GM23248 (cell line): Measurements from ENCODE around the gene ARHGAP10. TPM values are rescaled to one million over a fixed set of nuclear protein-coding genes. Genes with fewer than 3 reads are reported as not detected.

Experiments
- DNase-seq: peaks from one replicate; pipeline ENCODE4 v3.0.0-alpha.2; 2015
- H2AFZ ChIP-seq: fragments of 200-600 bp; sonication (generic); 2 replicates; pipeline ENCODE4 v1.6.1; 2016; ENCODE audit warnings: antibody characterized with exemption
- H3F3A ChIP-seq: fragments of 200-600 bp; sonication (generic); 2 replicates; pipeline ENCODE4 v1.6.1; 2016; ENCODE audit warnings: mild to moderate bottlenecking, antibody characterized with exemption, mixed run types; ENCODE audit not compliant: insufficient read depth
- H3K27ac ChIP-seq: fragments of 200-600 bp; sonication (generic); 2 replicates; pipeline ENCODE4 v1.5.1; 2016; ENCODE audit warnings: mild to moderate bottlenecking
- H3K27me3 ChIP-seq: fragments of 200-600 bp; sonication (generic); replicated peaks from 2 replicates; pipeline ENCODE4 v1.6.1; 2016; ENCODE audit warnings: mild to moderate bottlenecking; ENCODE audit not compliant: insufficient read depth
- H3K36me3 ChIP-seq: fragments of 200-600 bp; sonication (generic); 2 replicates; pipeline ENCODE4 v1.6.1; 2016; ENCODE audit warnings: low read depth, mild to moderate bottlenecking
- H3K4me1 ChIP-seq: fragments of 200-600 bp; sonication (generic); 2 replicates; pipeline ENCODE4 v1.6.1; 2016; ENCODE audit warnings: mild to moderate bottlenecking; ENCODE audit not compliant: insufficient read depth
- H3K4me2 ChIP-seq: fragments of 200-600 bp; sonication (generic); one replicate; pipeline ENCODE4 v1.6.1; 2016; ENCODE audit warnings: mild to moderate bottlenecking; ENCODE audit not compliant: unreplicated experiment
- H3K4me3 ChIP-seq: fragments of 200-600 bp; sonication (generic); 2 replicates; pipeline ENCODE4 v1.5.1; 2016; ENCODE audit warnings: mild to moderate bottlenecking
- H3K79me2 ChIP-seq: fragments of 200-600 bp; sonication (generic); 2 replicates; pipeline ENCODE4 v1.6.1; 2016; ENCODE audit warnings: mild to moderate bottlenecking; ENCODE audit not compliant: insufficient read depth
- H3K9ac ChIP-seq: fragments of 200-600 bp; sonication (generic); 2 replicates; pipeline ENCODE4 v1.6.1; 2016; ENCODE audit warnings: mild to moderate bottlenecking
- H3K9me2 ChIP-seq: fragments of 200-600 bp; sonication (generic); 2 replicates; pipeline ENCODE4 v1.6.1; 2016; ENCODE audit warnings: mixed run types, mild to moderate bottlenecking, moderate library complexity; ENCODE audit not compliant: insufficient read depth
- H3K9me3 ChIP-seq: fragments of 200-600 bp; sonication (generic); one replicate; pipeline ENCODE4 v1.6.1; 2017; ENCODE audit warnings: low read depth
- H4K20me1 ChIP-seq: fragments of 200-600 bp; sonication (generic); 2 replicates; pipeline ENCODE4 v1.6.0; 2016; ENCODE audit not compliant: insufficient read depth
- EZH2 ChIP-seq: fragments of 200-600 bp; sonication (generic); IDR thresholded peaks from 2 replicates; pipeline ENCODE4 v1.6.1; 2018; ENCODE audit warnings: antibody characterized with exemption, mild to moderate bottlenecking; ENCODE audit not compliant: insufficient read depth, poor library complexity, severe bottlenecking
- EZH2phosphoT487 ChIP-seq: fragments of 200-600 bp; sonication (generic); IDR thresholded peaks from 2 replicates; pipeline ENCODE4 v1.6.1; 2018; ENCODE audit warnings: antibody characterized with exemption, moderate library complexity, mild to moderate bottlenecking, low read depth; ENCODE audit not compliant: insufficient read depth
- WGBS, 2 experiments: methylation state at CpG; one replicate each; pipeline ENCODE4 v1.1.6; 2015 to 2017; ENCODE audit warnings: low lambda C conversion rate in 2 of 2, low coverage in 1 of 2; ENCODE audit errors: missing lambda C conversion rate in 2 of 2; 5-methylcytosine and 5-hydroxymethylcytosine counted together
- in situ Hi-C: fragments of 300-500 bp; cut with MboI; formaldehyde crosslinking; loops from 2 replicates; pipeline ENCODE4 v1.15.0; 2020
- polyA plus RNA-seq: library from polyadenylated mRNA; unstranded; fragments of >200 nt; fragmentation: Nextera tagmentation; extraction: Ambion mirVana; gene quantifications from 2 replicates; pipeline ENCODE4 v1.2.1, GENCODE V29; 2016
- total RNA-seq: library from RNA; depleted of rRNA; stranded (reverse); fragments of >200 nt; shearing (Covaris generic); gene quantifications from 2 replicates; pipeline ENCODE4 v1.2.3, GENCODE V29; 2014

ARHGAP10 gene
- total and polyA plus RNA-seq, 2 experiments from 2014 or later = 19.5 to 24.8 TPM

DNA sequence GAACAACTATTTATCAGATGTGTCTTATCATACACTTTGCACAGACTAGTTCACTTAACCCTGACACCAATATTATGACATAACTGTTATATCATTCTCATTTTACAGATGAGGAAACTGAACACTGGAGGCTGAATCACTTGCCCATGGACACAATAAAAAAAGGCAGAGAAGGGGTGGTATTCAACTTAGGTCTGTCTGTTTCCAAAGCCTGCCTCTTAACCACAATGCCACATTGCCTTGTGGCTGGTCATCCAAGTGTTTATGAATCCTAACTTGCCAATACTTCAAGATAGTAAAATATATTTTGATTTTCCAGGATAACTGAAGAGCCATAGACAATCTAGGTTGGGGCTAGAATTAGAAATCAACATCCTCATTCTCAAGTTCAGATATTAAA lies 382.5 kb downstream of the ARHGAP10 start:
- Histone ChIP-seq H3K79me2 (no peaks in the 10 kb centered on the region), H3K9me2 (no peaks in the 10 kb centered on the region), H3K4me1 (peaks cover 4% of the 10 kb centered on the region), H2AFZ (no peak overlapping the region), H3K9ac (no peak overlapping the region), H4K20me1 (no peaks in the 10 kb centered on the region), H3K4me3 (no peak overlapping the region), H3K9me3 (no peaks in the 10 kb centered on the region), H3K27me3 (no peaks in the 10 kb centered on the region), H3F3A (no peaks in the 10 kb centered on the region), H3K4me2 (no peak overlapping the region), H3K27ac (no peak overlapping the region), H3K36me3 (no peaks in the 10 kb centered on the region)
- no peak for DNase-seq
- TF ChIP-seq EZH2phosphoT487 (no peak), EZH2 (no peak)
- in situ Hi-C loops = no loop called here

DNA sequence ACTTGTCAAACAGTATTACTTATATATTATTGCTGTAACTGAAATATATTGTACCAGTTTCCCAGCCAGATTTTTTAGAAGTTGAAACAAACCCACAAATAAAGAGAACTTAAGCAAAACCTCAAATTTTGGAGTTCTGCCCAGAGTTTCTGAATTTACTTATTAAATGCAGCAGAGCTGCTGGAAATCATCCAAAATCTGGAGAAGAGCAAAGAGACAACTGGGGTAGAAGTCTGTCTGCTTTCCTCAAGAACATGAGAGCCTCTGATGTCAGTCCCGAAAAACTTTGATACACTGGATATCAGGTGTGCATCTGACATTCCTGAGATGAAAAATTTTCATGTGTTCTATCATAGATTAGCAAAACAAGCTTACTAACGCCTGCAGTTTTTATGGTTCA lies 384.4 kb downstream of the ARHGAP10 start:
- peak; percentile 50 for DNase-seq
- Histone ChIP-seq H3K27ac (no peak overlapping the region), H3K79me2 (no peaks in the 10 kb centered on the region), H3K9me2 (no peaks in the 10 kb centered on the region), H3K9ac (no peak overlapping the region), H3K27me3 (no peaks in the 10 kb centered on the region), H2AFZ (no peak overlapping the region), H3K4me3 (no peak overlapping the region), H3K4me1 (peaks cover 4% of the 10 kb centered on the region), H3K9me3 (no peaks in the 10 kb centered on the region), H3K4me2 (no peak overlapping the region), H3K36me3 (no peaks in the 10 kb centered on the region), H4K20me1 (no peaks in the 10 kb centered on the region), H3F3A (no peaks in the 10 kb centered on the region)
- TF ChIP-seq EZH2 (no peak), EZH2phosphoT487 (no peak)
- in situ Hi-C loops = no loop called here
- 24 to 34% methylated on average over 2 of the region's 2 CpGs for WGBS, 2 experiments

DNA sequence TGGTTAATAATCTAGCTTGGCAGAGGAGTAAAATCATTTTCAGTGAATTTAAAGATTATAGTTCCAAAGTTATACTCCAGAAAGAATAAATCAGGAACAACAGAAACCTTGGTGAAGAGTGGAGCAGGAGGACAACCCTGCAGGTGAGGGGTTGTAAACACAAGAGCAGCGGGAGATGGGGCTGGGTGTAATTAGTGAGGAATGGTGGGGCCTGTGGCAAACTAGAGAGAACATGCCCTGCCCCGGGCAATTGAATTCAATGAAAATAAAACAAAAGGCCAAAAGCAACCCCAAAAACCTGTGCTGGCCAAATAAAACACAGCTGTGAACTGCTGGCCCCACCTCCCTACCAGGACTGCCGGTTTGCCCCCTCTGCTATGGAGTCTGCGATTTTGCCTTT lies 385.1 kb downstream of the ARHGAP10 start:
- H3K9me3 ChIP-seq = no peaks in the 10 kb centered on the region
- H3K27ac ChIP-seq = no peak overlapping the region
- no peaks in the 10 kb centered on the region for H3K79me2 ChIP-seq
- TF ChIP-seq EZH2 = no peak
- no peak for TF ChIP-seq EZH2phosphoT487
- H3K9ac ChIP-seq = no peak overlapping the region
- H3K4me2 ChIP-seq = no peak overlapping the region
- H3K4me1 ChIP-seq = peaks cover 3% of the 10 kb centered on the region
- H3F3A ChIP-seq = no peaks in the 10 kb centered on the region
- 84 to 89% methylated on average over 4 of the region's 4 CpGs for WGBS, 2 experiments
- no peaks in the 10 kb centered on the region for H3K27me3 ChIP-seq
- no peak for DNase-seq
- in situ Hi-C loops = no loop called here
- H3K4me3 ChIP-seq = no peak overlapping the region
- no peaks in the 10 kb centered on the region for H4K20me1 ChIP-seq
- H3K9me2 ChIP-seq = no peaks in the 10 kb centered on the region
- no peak overlapping the region for H2AFZ ChIP-seq
- H3K36me3 ChIP-seq = no peaks in the 10 kb centered on the region

DNA sequence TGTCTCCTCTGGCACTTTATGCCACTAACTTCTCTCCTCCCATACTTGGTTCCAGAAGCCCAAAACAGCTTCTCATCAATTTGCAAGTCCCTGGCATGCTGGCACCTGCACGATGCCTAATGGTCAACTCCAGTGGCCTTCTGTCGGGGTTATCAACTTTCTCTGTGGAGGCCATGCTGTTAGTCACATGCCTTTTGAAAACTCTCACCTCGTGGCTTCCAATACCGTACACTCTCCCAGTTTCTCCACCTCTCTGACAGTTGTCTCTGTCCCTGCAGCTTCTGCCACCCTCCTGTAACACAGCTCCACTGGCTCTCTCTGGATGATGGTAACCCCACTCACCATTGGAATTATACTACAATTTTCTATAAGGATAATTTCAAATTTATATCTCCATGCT lies 386.3 kb downstream of the ARHGAP10 start:
- no peaks in the 10 kb centered on the region for H3K27me3 ChIP-seq
- H3K4me2 ChIP-seq = no peak overlapping the region
- H3K4me1 ChIP-seq = no peaks in the 10 kb centered on the region
- H3K27ac ChIP-seq = no peak overlapping the region
- no peaks in the 10 kb centered on the region for H3K9me2 ChIP-seq
- H3K36me3 ChIP-seq = no peaks in the 10 kb centered on the region
- no peaks in the 10 kb centered on the region for H4K20me1 ChIP-seq
- no peaks in the 10 kb centered on the region for H3F3A ChIP-seq
- TF ChIP-seq EZH2phosphoT487 (no peak), EZH2 (no peak)
- DNase-seq = no peak
- H3K9me3 ChIP-seq = no peaks in the 10 kb centered on the region
- H3K9ac ChIP-seq = no peak overlapping the region
- H2AFZ ChIP-seq = no peak overlapping the region
- H3K79me2 ChIP-seq = no peaks in the 10 kb centered on the region
- in situ Hi-C loops = no loop called here
- WGBS, 2 experiments = 55 to 61% methylated on average over 4 of the region's 4 CpGs
- H3K4me3 ChIP-seq = no peak overlapping the region

DNA sequence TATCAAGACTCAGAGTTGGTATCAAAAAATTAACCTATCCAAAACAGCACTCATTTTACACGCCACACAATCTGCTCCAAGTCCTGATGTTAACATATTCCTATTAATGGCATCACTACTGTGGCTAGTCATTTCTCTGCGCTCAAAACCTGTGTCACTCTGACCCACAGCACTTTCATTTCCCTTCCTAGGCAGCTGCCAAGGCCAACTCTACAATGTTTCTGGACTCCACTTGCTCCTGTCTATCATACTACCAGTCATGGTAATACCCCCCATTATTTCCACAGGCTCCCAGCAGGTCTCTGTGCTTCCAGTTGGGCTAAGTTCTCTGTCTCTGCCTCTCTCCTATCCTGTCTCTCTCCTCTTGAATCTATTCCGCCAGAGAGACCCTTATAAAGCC lies 386.7 kb downstream of the ARHGAP10 start:
- TF ChIP-seq EZH2 = no peak
- TF ChIP-seq EZH2phosphoT487 = no peak
- Histone ChIP-seq H3K9me2 (no peaks in the 10 kb centered on the region), H3K27ac (no peak overlapping the region), H3K36me3 (no peaks in the 10 kb centered on the region), H4K20me1 (no peaks in the 10 kb centered on the region), H2AFZ (no peak overlapping the region), H3K4me1 (no peaks in the 10 kb centered on the region), H3F3A (no peaks in the 10 kb centered on the region), H3K4me2 (no peak overlapping the region), H3K79me2 (no peaks in the 10 kb centered on the region), H3K9ac (no peak overlapping the region), H3K9me3 (no peaks in the 10 kb centered on the region), H3K4me3 (no peak overlapping the region), H3K27me3 (no peaks in the 10 kb centered on the region)
- 61 to 63% methylated on average over 3 of the region's 3 CpGs for WGBS, 2 experiments
- no peak for DNase-seq
- in situ Hi-C loops = no loop called here
